RKO (cell line): ENCODE measurements around the gene C2CD4B.

Experiments used
- DNase-seq: peaks from one replicate; pipeline ENCODE4 v3.0.0-alpha.2; 2016; ENCODE audit warnings: low spot score

Gene C2CD4B, protein sequence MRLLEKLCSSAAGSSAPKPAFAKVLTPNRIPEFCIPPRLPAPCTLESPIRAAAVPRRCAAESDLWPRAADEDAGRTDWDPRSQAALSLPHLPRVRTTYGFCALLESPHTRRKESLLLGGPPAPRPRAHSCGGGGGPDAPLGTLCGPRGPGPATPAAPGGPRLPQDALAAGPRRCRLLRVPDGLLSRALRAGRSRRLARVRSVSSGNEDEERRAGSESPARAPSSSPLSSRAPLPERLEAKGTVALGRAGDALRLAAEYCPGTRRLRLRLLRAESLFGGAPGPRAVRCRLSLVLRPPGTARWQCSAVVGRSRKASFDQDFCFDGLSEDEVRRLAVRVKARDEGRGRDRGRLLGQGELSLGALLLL

GRCh38 chr15:62165104-62165792 lies at the start of gene C2CD4B:
TSS of gene C2CD4B (minus strand) at chr15:62165285. CDS start at chr15:62164984, 301 bp downstream.
- DNase-seq: no peak

DNA sequence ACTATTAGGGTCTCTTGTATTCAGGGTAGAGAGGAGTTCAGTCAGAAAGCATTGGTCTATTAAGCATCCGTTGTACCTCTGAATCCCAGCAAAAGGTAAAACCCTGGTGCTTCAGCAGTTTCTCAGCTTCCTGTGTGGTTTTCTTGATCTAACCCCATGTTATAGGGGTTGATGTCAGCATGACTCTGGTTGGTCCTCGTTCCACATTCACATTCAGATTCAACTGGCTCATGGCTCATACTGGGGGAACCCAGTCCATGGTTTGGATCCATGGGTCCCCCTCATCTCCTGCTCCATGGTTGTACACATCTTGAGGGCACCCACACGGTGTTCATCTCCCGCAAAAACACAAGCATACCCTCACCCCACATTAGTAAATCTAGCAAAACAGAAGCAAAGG lies 47.7 kb upstream of the C2CD4B start:
- no peak for DNase-seq

GRCh38 chr15:62211348-62211747 lies 46.3 kb upstream of the C2CD4B start:
- DNase-seq: no peak

DNA sequence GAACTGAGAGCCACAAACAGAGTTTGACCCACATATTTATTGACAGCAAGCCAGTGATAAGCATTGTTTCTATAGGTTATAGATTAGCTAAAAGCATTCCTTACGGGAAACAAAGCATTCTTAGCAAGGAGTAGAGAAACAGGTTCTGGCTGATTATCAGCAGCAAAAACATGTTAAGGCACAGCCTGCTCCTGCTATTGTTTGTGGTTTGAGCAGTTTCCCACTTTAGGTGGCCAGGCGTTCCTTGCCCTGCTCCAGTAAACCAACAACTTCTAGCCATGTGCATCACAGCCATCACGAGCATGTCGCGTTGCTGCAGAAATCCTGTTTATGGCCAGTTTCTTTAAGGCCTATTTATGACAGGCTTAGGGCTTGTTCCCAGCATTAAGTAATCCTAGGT lies 44.7 kb upstream of the C2CD4B start:
- no peak for DNase-seq

- DNase-seq: no peak
Measured at GRCh38 chr15:62209322-62209721, 44.2 kb upstream of the C2CD4B start.

- no peak for DNase-seq
Measured at GRCh38 chr15:62208884-62209283, 43.8 kb upstream of the C2CD4B start.

DNA sequence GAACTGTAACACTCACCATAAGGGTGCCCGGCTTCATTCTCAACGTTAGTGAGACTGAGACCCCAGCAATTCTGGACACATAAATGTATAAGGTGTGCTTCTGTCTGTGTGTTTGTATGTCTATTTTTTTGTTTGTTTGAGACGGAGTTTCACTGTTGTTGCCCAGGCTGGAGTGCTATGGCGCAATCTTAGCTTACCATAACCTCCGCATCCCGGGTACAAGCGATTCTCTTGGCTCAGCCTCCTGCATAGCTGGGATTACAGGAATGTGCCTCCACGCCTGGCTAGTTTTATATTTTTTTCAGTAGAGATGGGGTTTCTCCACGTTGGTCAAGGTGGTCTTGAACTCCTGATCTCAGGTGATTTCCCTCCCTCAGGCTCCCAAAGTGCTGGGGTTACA lies 43.3 kb upstream of the C2CD4B start:
- no peak for DNase-seq

- no peak for DNase-seq
Measured at GRCh38 chr15:62190675-62191074, 25.6 kb upstream of the C2CD4B start.

DNA sequence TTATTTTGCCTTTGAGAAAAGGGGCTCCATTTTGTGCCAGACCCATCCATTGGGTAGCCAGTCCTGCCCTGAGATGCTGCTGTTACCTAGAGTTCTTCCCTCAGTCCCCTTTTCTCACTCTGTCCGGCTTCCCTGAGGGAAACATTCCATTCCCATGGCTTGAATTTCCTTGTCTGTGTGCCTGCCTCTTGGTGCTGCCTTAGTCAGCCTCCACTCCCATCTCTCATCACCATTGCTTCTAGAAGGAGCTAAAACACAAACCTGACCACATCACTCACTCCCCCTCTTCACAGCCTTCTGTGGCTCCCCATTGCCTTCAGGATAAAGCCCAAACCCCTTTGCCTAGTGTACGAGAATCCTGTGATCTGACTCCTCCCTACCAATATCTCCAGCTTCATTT lies 25.2 kb upstream of the C2CD4B start:
- DNase-seq: no peak

GRCh38 chr15:62188744-62189143 lies 23.7 kb upstream of the C2CD4B start:
- DNase-seq: no peak

- DNase-seq: no peak
Measured at GRCh38 chr15:62187910-62188309, 22.8 kb upstream of the C2CD4B start.

GRCh38 chr15:62187425-62187824 lies 22.3 kb upstream of the C2CD4B start:
- DNase-seq: no peak

DNA sequence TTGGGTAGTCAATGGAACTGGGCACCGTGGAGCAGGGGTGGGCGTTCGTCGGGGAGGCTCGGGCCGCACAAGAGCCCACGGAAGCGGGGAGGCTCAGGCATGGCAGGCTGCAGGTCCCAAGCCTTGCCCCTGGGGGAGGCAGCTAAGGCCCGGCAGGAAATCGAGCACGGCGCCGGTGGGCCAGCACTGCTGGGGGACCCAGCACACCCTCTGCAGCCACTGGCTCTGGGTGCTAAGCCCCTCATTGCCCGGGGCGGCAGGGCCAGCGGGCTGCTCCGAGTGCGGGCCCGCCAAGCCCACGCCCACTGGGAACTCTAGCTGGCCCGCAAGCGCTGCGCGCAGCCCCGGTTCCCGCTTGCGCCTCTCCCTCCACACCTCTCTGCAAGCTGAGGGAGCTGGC lies 21.5 kb upstream of the C2CD4B start:
- DNase-seq: no peak

- DNase-seq: no peak
Measured at GRCh38 chr15:62183130-62183529, 18.0 kb upstream of the C2CD4B start.

GRCh38 chr15:62173215-62173614 lies 8.1 kb upstream of the C2CD4B start:
- no peak for DNase-seq

- DNase-seq: no peak
Measured at GRCh38 chr15:62171882-62172281, 6.8 kb upstream of the C2CD4B start.

DNA sequence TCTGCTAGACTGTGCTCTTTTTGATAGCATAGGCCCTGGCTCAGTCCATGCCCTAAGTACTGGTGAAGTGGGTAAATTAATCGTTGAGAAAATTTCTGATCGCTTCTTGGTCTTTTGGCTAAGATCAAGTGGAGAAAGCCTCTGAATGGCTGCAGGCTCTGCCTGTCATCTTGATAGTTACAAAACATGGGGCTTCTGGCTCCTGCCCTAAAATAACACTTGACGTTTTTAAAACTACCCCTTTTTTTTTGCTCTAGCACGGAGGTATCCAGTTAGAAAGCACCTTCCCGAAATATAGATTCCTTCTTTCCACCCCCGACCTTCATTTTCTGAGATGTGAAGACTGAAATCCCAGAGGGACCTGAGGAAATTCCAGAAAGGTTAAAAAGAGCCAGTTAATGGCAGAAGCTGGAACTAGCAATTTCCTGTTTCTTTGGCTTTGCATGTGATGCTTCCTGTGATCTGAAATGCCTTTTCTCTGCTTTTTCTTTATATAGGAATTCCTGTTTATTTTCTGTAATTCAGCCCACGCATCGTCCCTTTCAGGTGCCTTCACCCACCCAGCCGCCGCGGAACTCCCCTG lies 799 bp upstream of the C2CD4B start:
- DNase-seq: no peak

GRCh38 chr15:62164396-62165103 lies 535 bp downstream of the C2CD4B start:
- no peak for DNase-seq

DNA sequence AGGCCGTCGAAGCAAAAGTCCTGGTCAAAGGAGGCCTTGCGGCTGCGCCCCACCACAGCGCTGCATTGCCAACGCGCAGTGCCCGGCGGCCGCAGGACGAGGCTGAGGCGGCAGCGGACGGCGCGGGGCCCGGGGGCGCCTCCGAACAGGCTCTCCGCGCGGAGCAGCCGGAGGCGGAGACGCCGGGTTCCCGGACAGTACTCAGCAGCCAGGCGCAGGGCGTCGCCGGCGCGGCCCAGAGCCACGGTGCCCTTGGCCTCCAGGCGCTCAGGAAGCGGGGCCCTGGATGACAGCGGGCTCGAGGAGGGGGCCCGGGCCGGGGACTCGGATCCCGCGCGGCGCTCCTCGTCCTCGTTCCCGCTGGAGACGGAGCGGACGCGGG lies 1.1 kb downstream of the C2CD4B start:
- no peak for DNase-seq

DNA sequence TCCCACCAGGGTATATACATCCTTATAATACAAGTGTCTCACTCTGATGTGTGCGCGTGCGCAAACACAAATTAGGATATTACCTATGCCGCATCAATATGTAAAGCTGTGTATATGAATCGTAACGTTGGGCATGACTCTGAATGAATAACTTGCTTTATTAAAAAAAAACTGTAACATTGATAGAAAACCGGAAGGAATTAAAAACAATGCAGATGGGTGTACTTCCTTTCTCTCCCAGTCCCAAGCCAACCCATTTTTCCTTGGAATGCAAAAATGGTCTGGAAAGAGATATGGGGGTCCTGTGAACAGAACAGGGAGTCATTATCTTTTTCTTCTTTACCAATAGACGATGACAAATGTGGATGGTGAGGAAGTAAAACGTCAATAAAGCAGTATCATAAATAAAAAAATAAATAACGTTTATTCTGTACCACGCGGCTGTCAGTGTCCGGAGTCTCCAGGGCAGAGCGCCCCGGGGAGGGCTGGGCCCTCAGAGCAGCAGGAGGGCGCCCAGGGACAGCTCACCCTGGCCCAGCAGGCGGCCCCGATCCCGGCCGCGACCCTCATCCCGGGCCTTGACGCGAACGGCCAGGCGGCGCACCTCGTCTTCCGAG lies 1.6 kb downstream of the C2CD4B start:
- DNase-seq: no peak

DNA sequence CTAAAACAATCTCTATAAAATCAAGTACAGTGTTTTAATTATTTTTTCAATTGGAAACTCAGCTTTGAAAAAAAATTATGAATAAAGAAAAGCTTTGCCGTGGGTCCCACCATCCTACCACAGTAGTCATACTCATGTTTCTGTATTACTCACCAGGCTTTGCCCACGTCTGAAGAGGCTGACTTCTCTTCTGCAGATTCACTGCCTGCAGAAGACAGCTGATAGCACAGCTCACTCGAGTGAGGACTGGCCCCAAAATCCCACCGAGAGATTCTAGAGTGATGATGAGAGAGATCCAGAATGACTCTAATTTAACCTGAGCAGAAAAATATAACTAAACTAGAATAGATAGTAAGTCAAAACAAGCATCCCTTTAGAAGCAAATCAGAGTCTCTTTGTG lies 11.9 kb downstream of the C2CD4B start:
- peak; percentile 31 for DNase-seq

- DNase-seq: no peak
Measured at GRCh38 chr15:62150445-62150844, 14.6 kb downstream of the C2CD4B start.
